HK-2 (cell line): ENCODE results near the gene CACNA2D3.

Source experiments
- DNase-seq: peaks from one replicate; pipeline ENCODE4 v3.0.0-alpha.2; 2018; ENCODE audit not compliant: unreplicated experiment

Gene CACNA2D3

DNA sequence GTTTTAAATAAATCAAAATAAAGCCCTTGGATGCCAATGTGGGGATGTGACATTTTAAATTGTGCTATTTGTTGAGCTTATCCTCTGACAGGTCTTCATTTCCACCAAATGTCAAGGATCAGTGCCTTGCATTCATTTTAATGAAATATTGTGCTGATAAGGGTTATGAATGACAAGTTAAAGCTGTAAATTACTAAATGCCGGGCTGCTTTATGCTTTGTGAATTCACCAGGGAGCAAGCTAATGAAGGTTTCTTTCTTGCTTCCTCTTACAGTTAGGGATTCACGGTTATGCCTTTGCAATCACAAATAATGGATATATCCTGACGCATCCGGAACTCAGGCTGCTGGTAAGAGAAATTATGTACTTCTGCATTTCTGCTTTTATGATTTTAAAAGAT lies 723.8 kb downstream of the CACNA2D3 start:
- DNase-seq: no peak

DNA sequence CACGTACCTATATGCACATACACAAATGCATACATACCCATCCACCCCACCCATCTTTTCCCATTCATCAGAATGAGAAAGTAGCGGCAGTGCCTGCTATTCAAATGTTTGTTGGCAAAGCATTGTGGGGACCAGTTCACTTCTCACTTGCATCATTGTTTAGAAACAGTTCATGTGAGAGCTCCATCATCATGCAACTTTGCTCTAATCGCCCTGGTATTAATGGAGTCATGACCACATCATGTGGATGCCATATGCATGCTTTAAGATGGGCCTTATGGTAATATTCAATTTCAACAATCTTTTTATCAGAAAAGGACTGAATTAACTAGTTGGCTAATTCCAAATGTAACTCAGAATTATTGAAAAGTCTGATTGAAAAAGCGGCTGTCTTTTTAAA lies 725.0 kb downstream of the CACNA2D3 start:
- DNase-seq: no peak

DNA sequence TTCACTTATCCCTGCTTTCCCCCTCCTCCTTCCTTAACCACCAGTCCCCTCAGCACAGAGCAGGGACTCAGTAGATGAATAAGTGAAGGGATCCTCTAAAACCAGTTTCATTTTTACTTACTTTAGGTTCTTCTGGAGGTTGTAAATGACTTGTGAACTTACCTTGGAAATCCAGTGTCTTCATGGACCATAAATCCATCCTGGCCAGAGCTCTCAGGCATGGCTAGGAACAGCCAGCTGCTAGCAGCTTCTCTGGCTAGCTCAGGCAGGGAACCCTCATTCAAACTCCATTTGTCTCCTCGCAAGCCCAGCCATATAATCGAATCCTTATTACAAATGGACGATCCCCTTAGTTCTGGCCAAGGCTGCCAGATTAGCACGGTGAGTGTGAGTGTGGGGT lies 727.0 kb downstream of the CACNA2D3 start:
- DNase-seq: no peak

DNA sequence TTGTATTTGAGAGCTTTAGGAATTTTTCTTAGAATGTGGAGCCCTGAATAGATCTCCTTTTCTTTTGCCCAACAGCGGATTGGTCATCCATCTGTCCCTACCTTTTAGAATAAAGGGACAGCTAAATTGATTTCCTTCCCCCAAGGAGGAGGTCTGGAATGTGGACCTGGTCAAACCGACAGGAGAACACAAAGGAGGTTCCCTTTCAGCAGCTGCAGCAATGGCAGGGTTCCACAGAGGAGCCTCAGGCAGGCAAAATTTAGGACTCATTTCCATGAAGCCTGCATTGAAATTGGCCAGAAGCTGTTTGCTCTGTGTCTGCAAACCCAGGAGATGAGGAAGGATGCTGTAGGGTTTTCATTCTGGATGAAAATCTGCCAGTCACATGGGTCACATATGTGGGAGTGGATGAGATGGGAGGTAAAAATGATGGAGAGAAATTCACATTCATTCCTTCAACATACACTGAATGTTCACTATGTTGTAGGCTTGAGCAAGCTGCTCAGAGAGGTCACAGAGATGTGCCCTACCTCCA lies 728.2 kb downstream of the CACNA2D3 start:
- DNase-seq: no peak

DNA sequence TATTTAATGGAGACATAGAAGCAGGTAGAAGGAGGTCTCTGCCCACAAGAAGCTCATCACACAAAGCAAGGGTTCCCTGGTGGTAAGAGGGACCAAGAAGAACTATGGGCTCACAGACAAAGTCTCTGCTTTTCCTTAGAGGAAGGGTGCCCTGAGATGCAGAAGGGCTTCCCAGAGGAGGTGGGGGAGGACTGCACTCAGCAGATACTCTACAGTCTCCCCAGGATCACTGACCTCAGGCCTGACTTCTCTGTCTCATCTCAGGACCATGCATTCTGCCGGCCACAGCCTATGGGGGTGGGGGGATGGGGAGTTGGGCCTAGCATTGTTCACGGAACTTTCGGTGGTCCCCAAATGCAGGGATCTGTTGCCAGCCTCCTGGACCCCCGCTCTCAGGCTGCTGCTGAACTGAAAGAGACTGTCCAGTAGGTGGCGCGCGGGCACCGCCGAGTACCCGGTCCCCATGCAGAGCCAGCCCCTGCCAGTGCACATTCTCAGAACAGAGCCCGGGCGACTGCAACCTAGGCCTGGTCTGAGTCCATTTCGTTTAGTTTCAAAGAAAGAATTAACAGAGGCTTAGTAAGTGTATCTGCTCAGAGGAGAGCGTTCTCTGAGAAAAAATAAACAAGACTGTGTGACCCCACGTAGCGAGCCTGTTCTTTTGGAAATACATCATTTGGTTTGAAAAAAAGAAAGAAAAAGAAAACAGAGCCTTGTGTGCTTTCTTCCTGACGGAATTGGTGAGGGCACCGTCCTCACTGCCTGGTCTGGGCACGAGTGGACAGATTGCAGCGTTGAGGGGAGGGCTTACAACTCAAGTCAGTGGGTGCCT lies 731.4 kb downstream of the CACNA2D3 start:
- peak; percentile 64 for DNase-seq

DNA sequence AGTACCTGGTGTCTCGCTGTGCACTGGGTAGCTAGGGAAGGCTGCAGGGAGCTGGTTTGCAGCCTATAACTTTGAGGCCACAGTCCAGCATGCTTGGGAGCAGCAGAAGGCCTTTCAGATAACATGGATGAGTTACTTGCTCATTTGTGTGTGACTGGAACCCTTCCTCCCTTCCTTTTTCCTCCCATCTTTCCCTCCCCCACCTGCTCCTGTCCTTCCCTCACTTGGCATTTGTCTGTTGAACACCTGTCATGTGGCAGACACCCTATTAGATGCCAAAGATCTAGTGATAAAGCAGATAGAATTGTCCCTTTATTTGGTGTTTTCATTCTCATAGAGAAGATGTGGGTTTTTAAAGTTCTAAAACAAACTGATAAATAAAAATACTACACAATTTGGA lies 733.9 kb downstream of the CACNA2D3 start:
- DNase-seq: no peak

GRCh38 chr3:54857343-54857742 lies 735.0 kb downstream of the CACNA2D3 start:
- no peak for DNase-seq

DNA sequence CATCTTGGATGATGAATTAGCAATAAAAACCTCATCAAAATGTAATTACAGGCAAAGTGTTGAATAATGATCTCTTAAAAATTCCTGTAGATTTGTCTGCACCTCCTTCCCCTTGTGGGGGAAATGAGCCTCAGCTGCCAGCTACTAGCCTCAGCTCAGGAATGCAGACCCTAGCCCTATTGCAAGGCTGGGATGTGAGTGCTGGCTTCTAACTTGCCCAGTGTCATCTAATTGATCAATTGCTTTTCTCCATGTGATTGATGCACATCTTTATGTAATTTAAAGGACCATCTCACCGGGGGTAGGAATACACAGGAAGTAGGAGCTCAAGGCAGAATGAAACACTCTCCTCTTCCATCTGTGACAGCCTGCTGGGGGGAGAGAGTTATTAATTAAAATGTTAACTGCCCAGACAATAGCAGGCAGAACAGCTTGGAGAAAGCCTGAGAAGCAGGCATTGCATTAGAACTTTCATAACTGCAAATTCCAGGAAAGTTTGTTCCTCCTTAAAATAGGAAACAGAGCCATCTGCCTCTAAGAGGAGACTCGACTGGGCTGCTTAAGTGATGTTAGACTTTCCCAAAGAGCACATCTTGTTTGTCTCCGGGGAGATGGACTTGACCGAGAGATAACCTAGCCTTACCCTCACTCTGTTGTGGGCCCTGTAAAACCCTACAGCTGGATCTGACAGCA lies 735.9 kb downstream of the CACNA2D3 start:
- DNase-seq: no peak

DNA sequence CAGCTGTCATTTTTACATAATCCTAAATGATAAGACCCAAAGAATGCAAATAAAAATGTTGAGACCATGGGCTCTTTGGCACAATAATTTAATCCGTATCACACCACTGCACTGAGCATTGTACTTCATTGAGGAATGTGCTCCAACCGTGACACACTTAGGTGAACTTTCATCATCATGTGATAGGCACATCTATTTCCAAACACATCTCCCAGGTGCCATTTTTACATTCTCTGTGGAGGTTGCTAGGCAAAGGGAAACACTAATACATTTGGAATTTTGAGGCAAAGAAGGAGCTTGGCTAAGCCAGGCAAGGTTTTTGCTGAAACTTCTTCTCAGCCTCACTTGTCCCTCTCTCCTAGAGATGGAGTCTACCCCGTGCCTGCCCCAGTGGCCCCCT lies 736.8 kb downstream of the CACNA2D3 start:
- no peak for DNase-seq

DNA sequence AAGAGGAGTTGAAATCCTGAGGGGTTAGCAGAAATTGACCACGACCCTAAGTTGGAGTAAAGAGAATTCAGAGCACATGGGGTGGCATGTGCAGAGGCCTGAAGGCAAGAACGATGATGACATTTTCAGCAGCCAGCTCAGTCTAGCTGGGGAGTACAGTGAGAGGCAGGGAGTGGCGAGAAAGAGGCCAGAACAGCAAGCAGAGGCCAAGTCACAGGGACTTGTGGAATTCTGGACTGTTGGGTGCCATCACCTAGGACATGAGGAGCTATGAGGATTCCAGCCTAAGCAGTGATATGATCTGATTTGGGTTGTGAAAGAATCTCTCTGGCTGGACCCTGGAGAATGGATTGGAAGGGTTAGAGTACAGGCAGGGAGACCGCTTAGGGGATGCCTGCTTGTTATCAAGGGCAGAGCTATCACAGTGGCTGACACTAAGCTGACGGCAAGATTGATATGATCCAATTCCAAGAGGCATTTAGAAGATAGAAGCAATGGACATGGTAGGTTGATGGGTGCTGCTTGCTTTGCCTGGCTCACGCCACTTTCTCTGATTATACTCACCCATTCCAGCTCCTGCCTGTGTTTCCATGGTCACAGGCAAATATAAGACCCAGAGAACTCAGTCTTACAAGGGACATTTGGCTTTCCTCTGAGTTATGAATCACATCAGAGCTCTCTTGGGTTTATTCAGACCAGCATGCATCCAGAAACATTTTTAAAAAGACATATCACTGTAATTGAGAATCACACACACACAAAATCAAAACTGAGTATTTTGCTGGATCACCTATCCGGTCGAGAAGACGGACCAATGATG lies 739.1 kb downstream of the CACNA2D3 start:
- no peak for DNase-seq

DNA sequence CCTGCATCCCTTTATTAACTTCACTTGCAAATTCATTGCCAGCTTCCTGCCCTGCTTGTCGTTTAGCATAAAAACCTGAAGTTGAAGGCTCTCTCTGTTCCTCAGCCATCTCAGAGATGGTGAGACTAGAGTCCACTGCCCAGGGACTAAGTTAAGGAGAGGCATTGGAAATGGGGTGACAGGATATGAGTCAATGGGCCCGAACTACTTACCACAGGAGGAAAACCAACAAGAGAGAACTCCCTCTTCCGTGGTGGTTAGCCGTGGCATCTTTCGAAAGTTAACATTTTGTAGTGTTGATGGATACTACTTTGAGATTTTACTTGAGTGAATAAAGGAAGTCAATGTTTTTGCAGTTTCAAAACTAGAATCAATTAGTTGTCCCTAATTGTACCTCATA lies 740.2 kb downstream of the CACNA2D3 start:
- DNase-seq: no peak

DNA sequence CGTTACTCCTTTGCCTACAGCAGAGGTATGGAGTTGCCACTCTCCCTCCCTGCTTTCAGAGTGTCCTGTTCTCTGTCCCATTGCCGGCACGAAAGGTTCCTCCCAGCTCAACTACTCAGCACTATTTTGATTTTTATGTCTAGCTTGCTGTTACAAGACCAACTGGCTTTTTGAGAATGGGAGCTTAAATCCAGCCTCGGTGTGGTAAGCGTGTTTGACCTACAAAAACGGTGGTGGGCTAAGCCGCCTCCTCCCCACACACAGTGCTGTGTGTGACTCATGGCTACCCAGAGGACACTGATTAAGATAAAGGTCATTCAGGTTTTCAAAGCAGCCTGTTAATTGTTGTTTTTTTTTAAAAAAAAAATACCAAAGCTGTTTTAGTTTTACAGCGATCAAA lies 741.0 kb downstream of the CACNA2D3 start:
- no peak for DNase-seq

DNA sequence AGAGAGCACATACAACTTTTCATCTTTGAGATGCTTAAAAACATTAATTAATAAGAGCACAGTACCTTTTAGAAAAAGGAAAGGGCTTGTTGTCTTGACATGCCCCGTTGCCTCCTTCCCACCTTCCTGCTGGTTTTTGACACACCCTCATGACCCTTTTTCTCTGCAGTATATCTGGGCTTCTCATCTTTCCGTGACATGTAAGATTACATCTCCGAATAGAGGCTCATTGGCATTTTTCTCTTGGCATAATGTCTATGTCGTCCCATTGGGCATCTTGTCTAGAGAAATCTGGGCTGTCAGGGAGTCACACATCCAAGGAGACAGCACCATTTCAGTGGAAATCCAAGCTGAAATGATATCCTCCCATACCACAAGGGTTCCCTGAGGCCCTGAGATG lies 741.4 kb downstream of the CACNA2D3 start:
- DNase-seq: no peak

DNA sequence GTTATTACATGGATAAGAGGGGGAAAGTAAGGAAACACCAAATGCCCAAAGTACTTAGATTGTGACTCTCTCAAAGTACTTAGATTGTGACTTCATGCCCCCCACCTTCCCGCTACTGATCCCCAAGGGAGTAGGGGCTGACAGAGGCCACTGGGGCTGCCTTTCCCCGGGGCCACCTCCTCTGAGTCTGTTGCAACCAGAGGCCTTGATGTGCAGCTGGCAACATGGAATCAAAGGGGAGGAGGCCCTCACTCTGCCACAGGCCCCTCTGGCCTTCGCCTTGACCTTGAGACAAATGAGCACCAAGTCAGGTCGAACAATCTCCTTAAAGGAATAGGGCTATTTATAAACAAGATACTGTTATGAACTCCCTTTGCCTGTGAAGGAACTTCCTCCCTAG lies 743.0 kb downstream of the CACNA2D3 start:
- DNase-seq: no peak

- no peak for DNase-seq
These were observed 743.9 kb downstream of the CACNA2D3 start for GRCh38 chr3:54866251-54866650.

GRCh38 chr3:54870423-54870822 lies 748.1 kb downstream of the CACNA2D3 start:
- peak; percentile 42 for DNase-seq

DNA sequence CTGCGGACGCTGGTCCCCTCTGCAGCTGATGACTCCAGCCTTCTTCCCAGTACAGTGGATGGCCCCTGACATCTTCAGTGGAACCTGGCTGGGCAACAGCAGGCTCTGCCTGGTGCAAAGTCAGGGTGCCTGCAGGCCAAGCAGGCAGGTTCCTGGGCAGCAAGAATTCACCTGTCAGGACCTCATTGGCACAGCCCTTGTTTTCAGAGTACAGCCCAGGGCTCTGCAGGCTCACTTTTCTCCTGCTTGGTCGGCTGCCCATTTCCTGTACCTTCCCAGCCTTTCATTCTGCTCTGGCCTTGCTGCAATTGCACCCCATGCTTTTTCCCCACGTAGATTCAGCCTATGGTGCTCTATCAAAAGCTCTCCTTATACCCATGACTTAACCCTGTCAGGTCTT lies 749.5 kb downstream of the CACNA2D3 start:
- DNase-seq: no peak

GRCh38 chr3:54873059-54874010 lies 751.0 kb downstream of the CACNA2D3 start:
- DNase-seq: no peak

DNA sequence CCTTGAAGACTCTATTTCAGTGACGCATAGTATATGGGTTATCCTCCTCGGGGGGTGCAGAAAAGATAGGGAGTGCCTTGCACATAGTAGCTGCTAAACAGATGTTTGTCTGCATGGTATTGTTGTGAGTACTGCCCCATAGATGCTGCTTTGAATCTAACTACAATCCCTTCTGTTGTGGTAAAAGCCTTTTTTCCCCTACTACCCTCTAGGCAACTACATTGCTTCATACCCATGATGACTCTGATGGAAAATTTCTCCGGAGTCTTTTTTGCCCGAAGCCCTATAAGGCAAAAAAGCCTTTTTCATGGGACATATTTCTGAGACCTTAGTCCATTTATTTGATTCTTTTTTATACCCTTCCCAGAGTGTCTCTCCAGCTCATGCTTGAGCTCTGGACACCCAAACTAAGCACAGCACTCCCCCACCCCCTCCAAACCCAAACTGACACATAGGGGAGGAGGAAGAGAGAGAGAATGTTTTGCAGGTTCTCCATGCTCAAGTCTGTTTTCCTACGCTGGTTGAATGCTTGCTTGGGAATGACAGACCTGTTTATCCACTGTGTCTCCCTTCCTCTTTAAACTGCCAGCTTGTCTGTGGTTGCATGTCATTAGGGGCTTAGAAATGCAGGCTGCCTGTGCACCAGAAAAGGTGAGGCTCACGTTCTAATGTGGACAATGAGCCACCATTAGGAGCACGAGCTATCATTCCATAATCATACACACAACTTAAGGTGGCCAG lies 752.6 kb downstream of the CACNA2D3 start:
- no peak for DNase-seq

DNA sequence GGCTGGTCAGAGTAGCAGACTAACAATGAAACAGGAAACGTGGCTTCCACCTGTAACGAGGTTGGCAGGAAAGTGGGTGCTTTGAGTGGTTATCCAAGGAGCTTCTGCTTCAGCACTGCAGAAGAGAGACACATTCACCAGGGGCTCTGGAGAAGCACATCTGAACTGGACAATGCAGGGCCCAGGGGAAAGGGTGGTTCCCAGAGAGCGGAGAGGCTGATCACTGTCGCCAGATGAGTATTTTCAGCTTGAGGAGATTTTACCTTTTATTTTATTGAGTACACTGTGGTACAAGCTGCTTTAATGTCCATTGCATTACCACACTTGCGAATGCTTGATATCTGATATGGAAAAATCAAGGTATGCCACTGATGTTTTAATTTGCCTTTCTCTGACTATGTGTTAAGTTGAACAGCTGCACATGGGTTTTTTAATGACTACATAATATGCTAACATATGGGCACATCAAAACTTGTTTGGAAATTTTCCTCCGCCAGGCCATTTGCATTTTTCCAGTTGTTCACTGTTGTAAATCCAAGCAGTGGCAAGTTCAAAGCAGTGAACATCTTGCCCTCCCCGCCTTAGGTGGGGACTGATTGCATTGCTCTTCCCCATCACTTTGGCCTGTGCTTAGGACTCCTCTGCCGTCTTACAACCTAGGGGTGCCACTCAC lies 753.4 kb downstream of the CACNA2D3 start:
- no peak for DNase-seq
